GM15510 (cell line): ENCODE results near the gene E2F3.

ENCODE experiments used
- POLR2A ChIP-seq: IDR thresholded peaks from 3 replicates; pipeline ENCODE4 v1.6.1; 2011; ENCODE audit warnings: borderline replicate concordance; ENCODE audit not compliant: insufficient read length; ENCODE audit errors: extremely low read depth

E2F3 gene

GRCh38 chr6:20541382-20541781, 139.7 kb downstream of the E2F3 start:
- TF ChIP-seq POLR2A: no peak

GRCh38 chr6:20542927-20543602, 141.4 kb downstream of the E2F3 start:
- TF ChIP-seq POLR2A: no peak
